ENCODE data around the gene PI3.
"Not testable (repeated sequence)": the region's sequence is repeated elsewhere in the genome, so short reads cannot be mapped to it uniquely, and the experiment has no call there.

Gene PI3

DNA sequence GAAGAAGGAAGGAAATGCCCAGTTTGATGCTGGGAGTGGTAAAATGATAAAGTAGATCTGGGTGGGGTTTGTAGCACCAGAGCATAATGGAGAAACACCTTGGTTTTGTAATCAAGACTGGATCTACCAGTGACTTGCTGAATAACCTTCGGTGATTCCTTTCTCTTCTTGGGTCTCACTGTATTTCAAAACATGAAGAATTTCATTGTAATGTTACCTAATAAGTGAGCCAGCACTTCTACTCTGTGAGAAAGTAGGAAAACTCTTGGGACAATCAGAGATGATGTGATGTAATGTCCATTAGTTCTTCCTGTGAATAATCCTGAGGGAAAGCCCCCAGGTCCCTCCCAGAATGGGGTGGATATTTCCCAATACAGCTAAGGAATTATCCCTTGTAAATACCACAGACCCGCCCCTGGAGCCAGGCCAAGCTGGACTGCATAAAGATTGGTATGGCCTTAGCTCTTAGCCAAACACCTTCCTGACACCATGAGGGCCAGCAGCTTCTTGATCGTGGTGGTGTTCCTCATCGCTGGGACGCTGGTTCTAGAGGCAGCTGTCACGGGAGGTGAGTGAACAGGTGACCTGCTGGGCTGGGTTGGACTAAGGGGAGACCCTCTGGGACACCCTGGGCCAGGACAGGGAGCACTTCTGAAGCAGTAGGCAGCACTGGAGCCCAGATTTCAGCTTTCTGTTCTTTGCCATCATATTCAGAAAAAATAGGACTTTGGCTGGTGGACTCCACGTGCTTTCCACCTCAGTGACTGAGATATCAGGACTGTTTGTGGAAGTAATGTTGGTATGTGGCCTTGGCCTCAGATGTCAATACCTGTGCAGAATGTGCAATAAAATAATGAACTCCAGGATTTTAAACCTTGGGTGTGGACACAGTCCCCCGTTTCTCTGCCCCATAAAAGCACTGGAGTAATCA lies at the start of gene PI3:
Gene PI3 (plus strand): TSS at position 469 of the 931 bp plus-strand sequence. CDS start 21 bp downstream, at position 490.
- no peak for DNase-seq (ENCODE audit: low read depth)

GRCh38 chr20:45128099-45128498 lies 46.6 kb upstream of the PI3 start:
- DNase-seq (ENCODE audit: low read depth): no peak

- DNase-seq (ENCODE audit: low read depth): no peak
Observed at GRCh38 chr20:45136911-45137310, 37.8 kb upstream of the PI3 start.

- DNase-seq (ENCODE audit: low read depth): peak; percentile 21
Observed at GRCh38 chr20:45138561-45139300, 36.0 kb upstream of the PI3 start.

- DNase-seq (ENCODE audit: low read depth): not testable (repeated sequence)
Observed at GRCh38 chr20:45139733-45140375, 34.8 kb upstream of the PI3 start.

DNA sequence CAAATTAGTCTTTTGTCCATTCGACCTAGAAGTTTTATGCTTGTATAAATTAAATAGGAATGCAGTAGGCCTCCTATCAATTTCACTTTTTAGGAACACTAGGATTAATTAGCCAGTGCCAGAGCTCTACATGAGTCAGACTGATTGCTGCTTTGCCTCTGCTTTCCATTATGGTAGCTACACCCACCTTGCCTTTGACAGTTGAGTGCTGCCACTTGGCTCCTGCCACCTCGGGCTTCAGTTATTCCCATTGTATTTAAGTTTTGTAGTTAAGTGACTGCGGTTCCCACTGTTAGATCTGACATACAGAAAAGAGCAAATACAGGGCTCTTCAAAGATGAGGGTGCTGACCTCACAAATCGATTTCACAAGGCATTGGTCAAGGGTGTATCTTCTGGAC lies 33.9 kb upstream of the PI3 start:
- no peak for DNase-seq (ENCODE audit: low read depth)

GRCh38 chr20:45149062-45149461 lies 25.6 kb upstream of the PI3 start:
- no peak for DNase-seq (ENCODE audit: low read depth)

DNA sequence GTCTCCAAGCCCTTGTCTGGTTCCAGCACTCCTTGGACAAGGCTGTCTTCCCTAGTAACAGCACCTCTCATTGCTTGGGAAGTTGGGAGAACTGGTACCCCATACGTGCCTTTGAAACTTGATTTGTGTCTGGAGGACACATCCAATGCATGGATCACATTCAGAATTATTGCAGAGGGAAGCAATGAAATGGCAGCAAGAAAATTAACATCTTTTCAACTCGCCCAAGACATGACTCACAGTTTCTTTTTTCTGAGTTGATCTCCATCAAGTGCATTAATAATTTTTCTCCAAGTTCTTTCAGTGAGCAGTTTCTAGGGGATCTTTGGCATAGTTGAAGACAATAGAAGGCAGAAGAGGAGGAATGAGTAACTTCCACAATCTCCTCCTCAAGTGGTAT lies 22.3 kb upstream of the PI3 start:
- DNase-seq (ENCODE audit: low read depth): no peak

- no peak for DNase-seq (ENCODE audit: low read depth)
Observed at GRCh38 chr20:45153147-45153546, 21.6 kb upstream of the PI3 start.

- no peak for DNase-seq (ENCODE audit: low read depth)
Observed at GRCh38 chr20:45153752-45154151, 20.9 kb upstream of the PI3 start.

DNA sequence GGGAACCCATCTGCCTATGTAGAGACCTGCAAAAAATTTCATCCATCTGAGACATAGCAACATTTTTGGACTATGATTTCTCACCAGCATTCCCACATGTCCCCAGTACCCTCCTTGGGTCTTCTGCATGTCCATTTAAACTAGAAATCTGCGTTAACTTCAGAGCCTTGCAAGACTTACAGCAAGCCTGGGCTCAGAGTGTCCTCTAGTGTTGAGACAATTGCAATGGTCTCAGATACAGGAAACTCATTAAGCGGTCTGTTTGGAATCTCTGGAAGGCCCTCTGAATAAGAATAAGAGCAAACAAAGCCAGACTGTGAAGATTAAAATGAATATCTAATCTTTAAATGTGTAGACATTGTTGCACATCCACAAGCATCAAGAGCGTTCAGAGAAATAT lies 20.5 kb upstream of the PI3 start:
- no peak for DNase-seq (ENCODE audit: low read depth)

DNA sequence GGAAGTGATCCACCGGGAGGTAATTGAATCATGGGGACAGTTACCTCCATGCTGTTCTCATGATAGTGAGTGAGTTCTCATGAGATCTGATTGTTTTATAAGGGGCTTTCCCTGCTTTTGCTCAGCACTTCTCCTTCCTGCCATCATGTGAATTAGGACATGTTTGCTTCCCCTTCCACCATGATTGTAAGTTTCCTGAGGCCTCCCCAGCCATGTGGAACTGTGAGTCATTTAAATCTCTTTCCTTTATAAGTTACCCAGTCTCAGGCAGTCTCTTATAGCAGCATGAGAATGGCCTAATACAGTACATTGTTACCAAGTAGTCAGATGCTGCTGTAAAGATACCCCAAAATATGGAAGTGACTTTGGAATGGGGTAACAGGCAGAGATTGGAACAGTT lies 19.9 kb upstream of the PI3 start:
- not testable (repeated sequence) for DNase-seq (ENCODE audit: low read depth)

DNA sequence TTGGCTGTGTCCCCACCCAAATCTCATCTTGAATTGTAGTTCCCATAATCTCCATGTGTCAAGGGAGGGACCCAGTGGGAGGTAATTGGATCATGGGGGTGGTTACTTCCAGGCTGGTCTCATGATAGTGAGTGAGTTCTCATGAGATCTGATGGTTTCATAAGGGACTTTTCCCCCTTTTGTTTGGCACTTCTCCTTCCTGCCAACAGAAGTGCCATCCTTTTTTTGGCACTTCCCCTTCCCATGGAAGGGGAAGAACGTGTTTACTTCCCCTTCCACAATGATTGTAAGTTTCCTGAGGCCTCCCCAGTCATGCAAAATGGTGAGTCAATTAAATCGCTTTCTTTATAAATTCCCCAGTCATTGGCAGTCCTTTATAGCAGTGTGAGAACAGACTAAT lies 18.0 kb upstream of the PI3 start:
- DNase-seq (ENCODE audit: low read depth): no peak

DNA sequence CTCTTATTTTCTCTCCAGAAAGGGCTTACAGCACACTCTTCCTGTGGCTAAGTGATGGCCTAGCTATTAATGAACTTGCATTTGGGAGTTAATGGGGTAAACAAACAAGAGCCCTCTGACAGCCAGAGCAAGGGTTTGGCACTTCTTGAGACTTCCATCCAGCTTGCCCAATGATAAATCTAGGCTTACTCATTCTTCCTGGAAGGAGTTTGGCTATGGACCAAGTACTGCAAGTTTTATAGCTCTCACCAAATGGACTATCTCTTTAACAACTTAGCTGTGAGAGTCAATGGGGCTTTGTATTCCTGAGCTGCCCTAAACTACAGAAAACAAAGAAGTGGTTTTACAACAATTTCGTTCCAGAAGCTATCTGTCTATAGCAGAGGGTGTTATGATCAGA lies 16.7 kb upstream of the PI3 start:
- DNase-seq (ENCODE audit: low read depth): no peak

GRCh38 chr20:45163083-45163803 lies 11.5 kb upstream of the PI3 start:
- no peak for DNase-seq (ENCODE audit: low read depth)

- DNase-seq (ENCODE audit: low read depth): no peak
Observed at GRCh38 chr20:45164906-45165305, 9.8 kb upstream of the PI3 start.

- DNase-seq (ENCODE audit: low read depth): no peak
Observed at GRCh38 chr20:45173522-45173921, 1.2 kb upstream of the PI3 start.

GRCh38 chr20:45176526-45177267 lies 2.0 kb downstream of the PI3 start:
- no peak for DNase-seq (ENCODE audit: low read depth)

DNA sequence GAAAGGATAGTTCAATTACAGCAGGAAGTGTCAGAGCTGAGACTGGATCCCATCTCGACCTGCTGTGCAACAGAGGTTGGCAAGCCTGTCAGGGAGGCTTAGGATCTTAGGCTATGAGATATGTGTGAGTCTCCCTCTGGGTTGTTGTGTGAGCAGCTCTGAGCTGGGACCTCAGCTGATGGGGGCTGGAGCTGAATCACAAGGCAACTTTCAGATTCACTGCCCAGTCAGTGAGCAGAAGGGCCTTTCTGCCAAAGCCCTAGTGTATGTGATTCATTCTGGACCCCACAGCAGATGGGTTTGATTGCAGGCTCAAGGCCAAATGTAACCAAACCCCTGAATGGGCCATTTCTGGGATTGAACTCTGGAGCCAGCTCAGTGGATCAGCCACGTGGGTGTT lies 4.5 kb downstream of the PI3 start:
- DNase-seq (ENCODE audit: low read depth): no peak

GRCh38 chr20:45181639-45182038 lies 6.9 kb downstream of the PI3 start:
- DNase-seq (ENCODE audit: low read depth): no peak

- DNase-seq (ENCODE audit: low read depth): no peak
Observed at GRCh38 chr20:45183084-45183483, 8.4 kb downstream of the PI3 start.

All from CMK (cell line).